ENCODE data around the gene YWHAE. TPM values are rescaled to one million over a fixed set of nuclear protein-coding genes. Genes with fewer than 3 reads are reported as not detected.
"Not testable (repeated sequence)": the region's sequence is repeated elsewhere in the genome, so short reads cannot be mapped to it uniquely, and the experiment has no call there.

YWHAE gene
- total RNA-seq, 1 experiment from 2014 or later = 189 TPM

DNA sequence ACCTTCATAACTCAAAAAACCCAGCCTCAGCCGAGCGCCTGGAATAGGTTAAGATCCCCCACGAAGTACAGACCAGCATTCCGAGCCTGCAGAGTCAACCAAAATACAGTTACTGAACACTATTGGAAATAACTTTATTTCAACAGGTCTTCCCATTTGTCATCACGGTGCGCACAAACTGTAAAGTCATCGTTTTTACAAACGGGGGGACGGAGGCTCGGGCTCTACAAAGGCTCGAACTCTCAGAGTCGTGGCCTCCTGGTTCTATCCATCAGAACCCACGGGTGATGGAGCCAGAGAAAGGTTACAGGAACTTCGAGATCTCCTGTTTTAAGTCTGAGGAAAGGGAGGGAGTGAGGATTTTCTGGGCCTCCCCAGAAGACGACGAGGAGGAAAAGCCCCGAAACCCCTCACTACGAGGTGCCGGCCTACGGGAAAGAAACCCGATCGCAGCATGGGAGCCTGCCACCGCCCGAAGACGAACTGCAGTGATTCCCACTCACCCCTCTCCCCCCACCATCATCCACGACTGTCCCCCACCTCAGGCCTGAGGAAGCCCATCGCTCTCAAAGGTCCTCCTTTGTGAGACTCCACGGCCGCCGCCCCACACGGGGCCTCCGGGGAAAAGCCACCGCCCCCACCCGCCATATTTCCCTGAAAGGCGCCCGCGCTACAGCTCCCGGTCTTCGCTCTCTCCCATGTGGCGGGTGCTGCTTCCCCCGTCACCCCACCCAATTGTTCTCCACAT, 917 bp downstream of the YWHAE start:
- DNase-seq = peak; percentile 58
- Histone ChIP-seq H3K4me1 (ENCODE audit: low read length) (peaks cover 22% of the 10 kb centered on the region), H3K36me3 (ENCODE audit: insufficient read depth, low read length) (peaks cover 20% of the 10 kb centered on the region), H3K79me2 (ENCODE audit: low read length) (peaks cover 59% of the 10 kb centered on the region), H3K4me3 (ENCODE audit: low read length) (peak overlapping the region; percentile 74), H2AFZ (ENCODE audit: low read length) (no peak overlapping the region), H3K27ac (ENCODE audit: low read length) (peak overlapping the region; percentile 93), H3K9me3 (ENCODE audit: low read length) (no peaks in the 10 kb centered on the region), H3K9me2 (replicated peaks; ENCODE audit: insufficient read depth, low read length) (no peaks in the 10 kb centered on the region), H3K27me3 (ENCODE audit: low read length) (no peaks in the 10 kb centered on the region), H3K9ac (ENCODE audit: low read length) (peak overlapping the region; percentile 96), H3K4me2 (ENCODE audit: low read depth, low read length, poor library complexity, severe bottlenecking) (peak overlapping the region; percentile 96), H4K20me1 (ENCODE audit: insufficient read depth, low read depth, low read length) (peaks cover 39% of the 10 kb centered on the region)

DNA sequence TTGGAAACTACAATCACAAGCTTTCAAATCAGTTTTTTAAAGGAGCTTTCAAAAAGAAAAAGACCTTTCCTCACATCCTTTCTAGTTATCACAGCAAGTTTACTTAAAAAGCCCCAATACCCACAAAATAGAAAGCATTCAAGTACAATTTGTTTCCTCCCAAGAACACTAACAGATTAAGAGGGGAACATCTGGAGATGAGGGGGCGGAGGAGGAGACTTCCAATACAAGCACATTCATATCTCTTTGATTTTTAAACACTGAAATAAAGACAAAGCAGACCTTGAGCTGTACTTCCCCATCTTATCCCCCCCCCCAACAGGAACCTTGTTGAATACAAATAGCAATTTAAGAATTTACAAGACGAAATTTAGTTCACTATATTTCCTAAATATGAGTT, 2.0 kb downstream of the YWHAE start:
- Histone ChIP-seq H4K20me1 (ENCODE audit: insufficient read depth, low read depth, low read length) (peaks cover 49% of the 10 kb centered on the region), H3K79me2 (ENCODE audit: low read length) (peaks cover 69% of the 10 kb centered on the region), H3K9me3 (ENCODE audit: low read length) (no peaks in the 10 kb centered on the region), H3K36me3 (ENCODE audit: insufficient read depth, low read length) (peaks cover 20% of the 10 kb centered on the region), H3K27me3 (ENCODE audit: low read length) (no peaks in the 10 kb centered on the region), H3K4me1 (ENCODE audit: low read length) (peaks cover 25% of the 10 kb centered on the region), H2AFZ (ENCODE audit: low read length) (no peak overlapping the region), H3K4me3 (ENCODE audit: low read length) (peak overlapping the region; percentile 74), H3K9me2 (replicated peaks; ENCODE audit: insufficient read depth, low read length) (no peaks in the 10 kb centered on the region), H3K9ac (ENCODE audit: low read length) (peak overlapping the region; percentile 96), H3K27ac (ENCODE audit: low read length) (peak overlapping the region; percentile 93), H3K4me2 (ENCODE audit: low read depth, low read length, poor library complexity, severe bottlenecking) (peak overlapping the region; percentile 96)
- no peak for DNase-seq

DNA sequence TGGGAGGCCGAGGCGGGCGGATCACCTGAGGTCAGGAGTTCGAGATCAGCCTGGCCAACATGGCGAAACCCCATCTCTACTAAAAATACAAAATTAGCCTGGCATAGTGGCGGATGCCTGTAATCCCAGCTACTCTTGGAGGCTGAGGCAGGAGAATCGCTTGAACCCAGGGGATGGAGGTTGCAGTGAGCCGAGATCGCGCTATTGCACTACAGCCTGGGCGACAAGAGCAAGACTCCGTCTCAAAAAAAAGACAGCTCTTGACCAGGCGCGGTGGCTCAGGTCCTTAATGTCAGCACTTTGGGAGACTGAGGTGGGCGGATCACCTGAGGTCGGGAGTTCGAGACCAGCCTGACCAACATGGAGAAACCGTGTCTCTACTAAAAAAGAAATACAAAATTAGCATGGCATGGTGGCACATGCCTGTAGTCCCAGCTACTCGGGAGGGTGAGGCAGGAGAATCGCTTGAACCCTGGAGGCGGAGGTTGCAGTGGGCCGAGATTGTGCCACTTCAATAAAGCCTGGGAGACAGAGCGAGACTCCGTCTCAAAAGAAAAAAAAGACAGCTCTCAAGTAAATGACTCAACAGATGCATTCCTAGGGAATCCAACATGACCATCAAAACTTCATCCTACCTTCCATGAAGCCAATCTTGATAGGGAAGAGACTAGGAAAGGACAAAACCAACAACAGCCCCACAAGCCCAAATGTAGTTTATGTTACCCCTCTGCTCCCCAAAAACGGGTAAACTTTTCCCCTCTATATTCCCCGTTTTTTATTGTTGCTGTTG, 4.0 kb downstream of the YWHAE start:
- not testable (repeated sequence) for H3K4me2 ChIP-seq (ENCODE audit: low read depth, low read length, poor library complexity, severe bottlenecking); DNase-seq; H3K27ac ChIP-seq (ENCODE audit: low read length); H3K9me2 ChIP-seq (replicated peaks; ENCODE audit: insufficient read depth, low read length); H3K9me3 ChIP-seq (ENCODE audit: low read length); H3K27me3 ChIP-seq (ENCODE audit: low read length); H3K9ac ChIP-seq (ENCODE audit: low read length); H3K4me3 ChIP-seq (ENCODE audit: low read length); H2AFZ ChIP-seq (ENCODE audit: low read length)
- Histone ChIP-seq H3K79me2 (ENCODE audit: low read length) (peaks cover 89% of the 10 kb centered on the region), H3K4me1 (ENCODE audit: low read length) (peaks cover 34% of the 10 kb centered on the region), H3K36me3 (ENCODE audit: insufficient read depth, low read length) (peaks cover 20% of the 10 kb centered on the region), H4K20me1 (ENCODE audit: insufficient read depth, low read depth, low read length) (peaks cover 63% of the 10 kb centered on the region)

DNA sequence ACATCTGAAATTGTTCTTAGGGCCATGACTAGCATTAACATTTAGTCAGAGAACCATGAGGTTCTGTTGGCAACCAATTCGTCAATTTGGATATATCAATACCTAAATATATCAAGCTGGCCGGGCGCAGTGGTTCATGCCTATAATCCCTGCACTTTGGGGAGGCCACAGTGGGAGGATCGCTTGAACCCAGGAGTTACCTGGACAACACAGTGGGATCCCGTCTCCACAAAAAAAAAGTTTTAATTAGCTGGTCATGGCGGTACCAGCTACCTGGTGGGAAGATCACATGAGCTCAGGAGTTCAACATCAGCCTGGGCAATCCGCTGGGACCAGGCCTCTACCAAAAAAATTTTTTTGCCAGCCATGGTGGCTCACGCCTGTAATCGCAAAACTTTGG, 8.4 kb downstream of the YWHAE start:
- no peak overlapping the region for H3K4me2 ChIP-seq (ENCODE audit: low read depth, low read length, poor library complexity, severe bottlenecking)
- peaks cover 23% of the 10 kb centered on the region for H3K4me1 ChIP-seq (ENCODE audit: low read length)
- H2AFZ ChIP-seq (ENCODE audit: low read length) = no peak overlapping the region
- H3K36me3 ChIP-seq (ENCODE audit: insufficient read depth, low read length) = peaks cover 5% of the 10 kb centered on the region; the same call in 1 of the 2 replicates
- H3K27ac ChIP-seq (ENCODE audit: low read length) = no peak overlapping the region
- peaks cover 72% of the 10 kb centered on the region for H4K20me1 ChIP-seq (ENCODE audit: insufficient read depth, low read depth, low read length)
- peaks cover 100% of the 10 kb centered on the region for H3K79me2 ChIP-seq (ENCODE audit: low read length)
- H3K9me2 ChIP-seq (replicated peaks; ENCODE audit: insufficient read depth, low read length) = no peaks in the 10 kb centered on the region
- H3K4me3 ChIP-seq (ENCODE audit: low read length) = no peak overlapping the region
- no peak overlapping the region for H3K9ac ChIP-seq (ENCODE audit: low read length)
- H3K27me3 ChIP-seq (ENCODE audit: low read length) = no peaks in the 10 kb centered on the region
- no peaks in the 10 kb centered on the region for H3K9me3 ChIP-seq (ENCODE audit: low read length)
- DNase-seq = no peak

DNA sequence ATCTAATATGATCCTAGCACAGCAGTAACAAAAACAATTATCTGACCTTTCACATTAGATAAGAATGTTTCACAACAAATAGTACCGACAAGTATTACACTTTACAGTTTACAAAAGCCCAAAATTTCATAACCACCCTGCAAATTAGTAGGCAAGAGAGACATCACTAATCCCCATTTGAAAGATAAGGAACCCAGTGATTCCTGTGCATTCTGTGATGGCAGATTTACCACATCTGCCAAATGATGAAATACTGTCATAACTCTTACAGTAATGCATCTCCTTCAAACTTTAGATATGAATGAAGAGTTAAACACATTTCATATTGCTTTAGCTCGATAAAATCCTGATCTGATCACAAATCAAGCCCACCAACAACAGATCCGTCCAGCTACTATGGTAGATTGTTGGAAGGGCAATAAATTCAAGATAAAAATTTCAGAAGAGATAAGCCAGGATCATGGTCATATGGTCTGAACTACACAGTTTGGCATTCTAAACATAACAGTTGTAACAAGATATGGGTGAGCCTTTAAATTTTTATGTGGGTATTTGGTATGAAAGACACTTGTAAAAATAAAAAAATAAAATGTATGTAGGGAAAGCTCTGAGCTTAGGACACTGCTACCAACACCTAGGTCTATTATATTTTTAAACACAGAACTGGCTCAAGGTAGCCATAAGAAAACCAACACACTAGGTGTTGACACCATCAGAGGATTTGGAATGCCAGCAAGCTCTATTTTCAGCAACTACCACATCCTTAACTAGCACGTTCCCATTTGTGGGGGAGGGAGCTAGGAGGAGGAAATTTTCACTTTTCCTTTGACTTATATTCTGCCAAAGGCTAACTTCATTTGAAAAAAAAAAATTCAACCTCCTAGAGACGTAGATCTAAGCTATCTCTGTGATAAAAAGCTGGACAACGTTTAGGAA, 9.3 kb downstream of the YWHAE start:
- no peak overlapping the region for H2AFZ ChIP-seq (ENCODE audit: low read length)
- H3K4me3 ChIP-seq (ENCODE audit: low read length) = no peak overlapping the region
- H3K4me2 ChIP-seq (ENCODE audit: low read depth, low read length, poor library complexity, severe bottlenecking) = peak overlapping the region; percentile 2
- peaks cover 72% of the 10 kb centered on the region for H4K20me1 ChIP-seq (ENCODE audit: insufficient read depth, low read depth, low read length)
- no peak overlapping the region for H3K27ac ChIP-seq (ENCODE audit: low read length)
- H3K36me3 ChIP-seq (ENCODE audit: insufficient read depth, low read length) = no peaks in the 10 kb centered on the region; the same call in 1 of the 2 replicates
- no peak for DNase-seq
- peaks cover 100% of the 10 kb centered on the region for H3K79me2 ChIP-seq (ENCODE audit: low read length)
- peaks cover 26% of the 10 kb centered on the region for H3K4me1 ChIP-seq (ENCODE audit: low read length)
- H3K9me2 ChIP-seq (replicated peaks; ENCODE audit: insufficient read depth, low read length) = no peaks in the 10 kb centered on the region
- H3K9ac ChIP-seq (ENCODE audit: low read length) = no peak overlapping the region
- no peaks in the 10 kb centered on the region for H3K9me3 ChIP-seq (ENCODE audit: low read length)
- H3K27me3 ChIP-seq (ENCODE audit: low read length) = no peaks in the 10 kb centered on the region

DNA sequence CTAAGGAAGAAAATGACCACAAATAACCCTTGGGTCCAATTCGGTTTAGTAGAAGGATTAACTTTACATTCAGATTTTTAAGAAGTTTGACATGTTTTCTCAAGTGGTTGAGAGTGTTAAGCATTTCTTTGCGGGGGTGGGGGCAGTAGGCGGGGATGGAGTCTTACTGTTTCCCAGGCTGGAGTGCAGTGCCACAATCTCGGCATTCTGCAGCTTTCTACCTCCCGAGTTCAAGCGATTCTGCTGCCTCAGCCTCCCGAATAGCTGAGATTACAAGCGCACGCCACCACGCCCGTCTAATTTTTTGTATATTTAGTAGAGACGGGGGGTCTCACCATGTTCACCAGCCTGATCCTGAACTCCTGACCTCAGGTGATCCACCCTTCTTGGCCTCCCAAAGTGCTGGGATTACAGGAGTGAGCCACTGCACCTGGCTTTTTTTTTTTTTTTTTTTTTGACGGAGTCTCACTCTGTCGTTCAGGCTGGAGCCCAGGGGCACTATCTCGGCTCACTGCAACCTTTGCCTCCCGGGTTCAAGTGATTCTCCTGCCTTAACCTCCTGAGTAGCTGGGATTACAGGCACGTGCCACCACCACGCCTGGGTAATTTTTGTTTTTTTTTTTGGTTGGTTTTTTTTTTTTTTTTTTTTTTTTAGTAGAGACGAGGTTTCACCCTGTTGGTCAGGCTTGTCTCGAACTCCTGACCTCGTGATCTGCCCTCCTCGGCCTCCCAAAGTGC, 12.4 kb downstream of the YWHAE start:
- Histone ChIP-seq H4K20me1 (ENCODE audit: insufficient read depth, low read depth, low read length) (peaks cover 83% of the 10 kb centered on the region), H3K4me1 (ENCODE audit: low read length) (peaks cover 24% of the 10 kb centered on the region), H3K79me2 (ENCODE audit: low read length) (peaks cover 100% of the 10 kb centered on the region)
- H3K9ac ChIP-seq (ENCODE audit: low read length); H3K27ac ChIP-seq (ENCODE audit: low read length); H3K9me3 ChIP-seq (ENCODE audit: low read length); H3K27me3 ChIP-seq (ENCODE audit: low read length); H3K4me3 ChIP-seq (ENCODE audit: low read length); H2AFZ ChIP-seq (ENCODE audit: low read length); H3K36me3 ChIP-seq (ENCODE audit: insufficient read depth, low read length); DNase-seq; H3K4me2 ChIP-seq (ENCODE audit: low read depth, low read length, poor library complexity, severe bottlenecking); H3K9me2 ChIP-seq (replicated peaks; ENCODE audit: insufficient read depth, low read length): not testable (repeated sequence)

DNA sequence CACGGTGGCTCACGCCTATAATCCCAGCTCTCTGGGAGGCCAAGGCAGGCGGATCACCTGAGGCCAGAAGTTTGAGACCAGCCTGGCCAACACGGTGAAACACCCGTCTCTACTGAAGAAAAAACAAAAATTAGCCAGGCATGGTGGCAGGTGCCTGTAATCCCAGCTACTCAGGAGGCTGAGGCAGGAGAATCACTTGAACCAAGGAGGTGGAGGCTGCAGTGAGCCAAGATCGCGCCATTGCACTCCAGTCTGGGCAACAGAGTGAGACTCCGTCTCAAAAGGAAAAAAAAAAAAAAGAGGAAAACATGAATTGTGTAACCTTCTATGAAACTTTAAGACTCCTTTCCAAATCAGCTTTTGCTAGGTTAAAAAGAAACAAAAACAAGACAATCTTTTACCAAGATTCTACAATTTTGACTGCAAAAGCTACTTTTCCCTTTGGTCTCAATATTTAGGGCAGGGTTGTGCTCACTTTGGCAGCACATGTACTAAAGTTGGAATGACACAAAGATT, 13.3 kb downstream of the YWHAE start:
- H3K4me3 ChIP-seq (ENCODE audit: low read length); H3K27ac ChIP-seq (ENCODE audit: low read length); H3K27me3 ChIP-seq (ENCODE audit: low read length); H3K9me3 ChIP-seq (ENCODE audit: low read length); H3K9ac ChIP-seq (ENCODE audit: low read length); H3K4me2 ChIP-seq (ENCODE audit: low read depth, low read length, poor library complexity, severe bottlenecking); H3K36me3 ChIP-seq (ENCODE audit: insufficient read depth, low read length); H2AFZ ChIP-seq (ENCODE audit: low read length); DNase-seq; H3K9me2 ChIP-seq (replicated peaks; ENCODE audit: insufficient read depth, low read length): not testable (repeated sequence)
- Histone ChIP-seq H3K79me2 (ENCODE audit: low read length) (peaks cover 99% of the 10 kb centered on the region), H4K20me1 (ENCODE audit: insufficient read depth, low read depth, low read length) (peaks cover 80% of the 10 kb centered on the region), H3K4me1 (ENCODE audit: low read length) (peaks cover 21% of the 10 kb centered on the region)
